Measurements from ENCODE around the gene P3H1.

Gene P3H1

DNA sequence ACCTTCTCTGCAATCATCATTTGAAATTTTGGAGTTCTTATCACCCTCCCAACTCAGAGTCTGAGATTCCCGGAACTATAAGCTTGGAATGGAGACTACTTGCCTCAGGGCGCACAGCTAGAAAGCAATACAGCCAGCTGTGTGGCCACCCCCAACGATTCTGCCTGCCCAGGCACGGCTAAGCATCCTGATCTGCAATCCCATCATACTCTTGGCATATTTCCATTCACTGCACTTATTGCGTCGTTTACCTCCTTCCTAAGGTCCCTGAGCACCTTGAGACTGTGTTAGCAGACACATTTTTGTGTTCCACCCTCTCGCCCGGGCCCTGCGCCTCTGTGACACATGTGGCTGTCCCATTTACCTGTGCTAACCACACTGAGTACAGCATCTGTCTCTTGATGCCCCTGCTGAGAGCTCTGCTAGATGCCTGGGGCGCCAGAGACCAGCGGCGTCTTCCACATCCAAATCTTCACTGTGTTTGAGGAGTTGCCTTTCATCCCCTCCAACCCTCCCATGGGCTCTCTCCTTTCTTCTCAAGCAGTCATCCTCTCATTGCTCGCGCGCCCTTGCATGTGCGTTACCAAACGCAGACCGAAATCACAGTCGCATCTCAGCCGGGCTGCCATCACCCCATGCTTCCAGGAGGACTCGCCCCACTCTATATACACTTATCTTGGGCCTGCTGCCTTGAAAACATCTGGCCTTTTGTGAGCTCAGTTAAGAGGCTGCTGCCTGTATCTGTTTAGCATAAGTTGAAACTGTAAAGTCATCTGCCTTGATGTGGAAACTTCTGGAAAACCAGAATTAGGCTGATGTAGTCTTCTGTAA is 23.3 kb downstream of the P3H1 start (continued):
- TF ChIP-seq ZBTB17 (tag by site-specific recombination; IDR thresholded peaks at IDR 0.05), result peak; percentile 73
- TF ChIP-seq, protein P1, sequence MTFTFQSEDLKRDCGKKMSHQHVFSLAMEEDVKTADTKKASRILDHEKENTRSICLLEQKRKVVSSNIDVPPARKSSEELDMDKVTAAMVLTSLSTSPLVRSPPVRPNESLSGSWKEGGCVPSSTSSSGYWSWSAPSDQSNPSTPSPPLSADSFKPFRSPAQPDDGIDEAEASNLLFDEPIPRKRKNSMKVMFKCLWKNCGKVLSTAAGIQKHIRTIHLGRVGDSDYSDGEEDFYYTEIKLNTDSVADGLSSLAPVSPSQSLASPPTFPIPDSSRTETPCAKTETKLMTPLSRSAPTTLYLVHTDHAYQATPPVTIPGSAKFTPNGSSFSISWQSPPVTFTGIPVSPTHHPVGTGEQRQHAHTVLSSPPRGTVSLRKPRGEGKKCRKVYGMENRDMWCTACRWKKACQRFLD (tag by site-specific recombination; IDR thresholded peaks at IDR 0.05), result no peak
- TF ChIP-seq, protein P2, sequence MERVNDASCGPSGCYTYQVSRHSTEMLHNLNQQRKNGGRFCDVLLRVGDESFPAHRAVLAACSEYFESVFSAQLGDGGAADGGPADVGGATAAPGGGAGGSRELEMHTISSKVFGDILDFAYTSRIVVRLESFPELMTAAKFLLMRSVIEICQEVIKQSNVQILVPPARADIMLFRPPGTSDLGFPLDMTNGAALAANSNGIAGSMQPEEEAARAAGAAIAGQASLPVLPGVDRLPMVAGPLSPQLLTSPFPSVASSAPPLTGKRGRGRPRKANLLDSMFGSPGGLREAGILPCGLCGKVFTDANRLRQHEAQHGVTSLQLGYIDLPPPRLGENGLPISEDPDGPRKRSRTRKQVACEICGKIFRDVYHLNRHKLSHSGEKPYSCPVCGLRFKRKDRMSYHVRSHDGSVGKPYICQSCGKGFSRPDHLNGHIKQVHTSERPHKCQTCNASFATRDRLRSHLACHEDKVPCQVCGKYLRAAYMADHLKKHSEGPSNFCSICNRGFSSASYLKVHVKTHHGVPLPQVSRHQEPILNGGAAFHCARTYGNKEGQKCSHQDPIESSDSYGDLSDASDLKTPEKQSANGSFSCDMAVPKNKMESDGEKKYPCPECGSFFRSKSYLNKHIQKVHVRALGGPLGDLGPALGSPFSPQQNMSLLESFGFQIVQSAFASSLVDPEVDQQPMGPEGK (tag by site-specific recombination; IDR thresholded peaks at IDR 0.05), result no peak

DNA sequence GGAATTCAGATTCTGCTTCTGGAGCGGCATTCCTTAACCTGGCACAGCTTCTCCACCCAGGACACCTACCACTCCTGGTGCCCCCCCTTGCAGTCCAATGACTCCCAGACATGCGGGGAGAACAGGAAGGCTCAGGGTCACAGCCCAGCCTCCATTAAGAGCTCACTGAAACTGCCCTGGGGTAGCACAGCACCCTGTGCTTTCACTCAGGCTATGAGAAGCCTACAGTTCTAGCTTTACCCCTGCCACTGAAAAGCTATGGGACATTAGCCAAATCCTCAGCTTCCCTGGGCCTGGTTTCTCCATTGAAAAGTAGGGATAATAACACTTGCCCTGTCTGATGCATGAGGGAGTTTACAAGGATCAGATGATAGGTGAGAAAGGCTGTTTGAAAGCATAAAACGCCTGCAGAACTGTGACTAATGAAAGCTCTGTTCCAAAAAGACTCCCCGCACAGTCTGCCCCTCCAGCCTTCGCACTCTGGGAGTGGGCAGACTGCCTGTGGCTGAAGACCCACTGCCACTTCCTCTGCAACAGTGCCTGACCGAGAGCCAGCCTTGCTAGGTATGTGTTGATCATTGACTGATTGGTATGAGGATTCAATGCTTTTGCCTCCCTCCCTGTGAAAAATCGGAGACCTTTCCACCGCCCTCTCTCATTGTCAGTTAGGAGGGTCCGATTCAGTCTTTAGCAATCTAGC is 24.1 kb downstream of the P3H1 start:
- H3K4me3 ChIP-seq (ENCODE audit: low read depth, low read length), result no peak overlapping the region
- ChIA-PET POLR2A (interaction anchor here (0.6 to 1.6 kb wide), 2 partner anchors 11 to 60 kb away, joined by 4 to 8 read pairs; partner anchors contain the start of gene YBX1), CTCF (interaction anchor here (1.9 kb wide), 1 partner anchor 164 kb away, joined by 7 read pairs; no protein-coding TSS in a partner anchor)
- 0 out of 2 replicates have a peak, but pooled peaks have one; percentile 31 for TF ChIP-seq ZFHX2 (tag by site-specific recombination; conservative IDR thresholded peaks at IDR 0.05)
- TF ChIP-seq, protein P3, sequence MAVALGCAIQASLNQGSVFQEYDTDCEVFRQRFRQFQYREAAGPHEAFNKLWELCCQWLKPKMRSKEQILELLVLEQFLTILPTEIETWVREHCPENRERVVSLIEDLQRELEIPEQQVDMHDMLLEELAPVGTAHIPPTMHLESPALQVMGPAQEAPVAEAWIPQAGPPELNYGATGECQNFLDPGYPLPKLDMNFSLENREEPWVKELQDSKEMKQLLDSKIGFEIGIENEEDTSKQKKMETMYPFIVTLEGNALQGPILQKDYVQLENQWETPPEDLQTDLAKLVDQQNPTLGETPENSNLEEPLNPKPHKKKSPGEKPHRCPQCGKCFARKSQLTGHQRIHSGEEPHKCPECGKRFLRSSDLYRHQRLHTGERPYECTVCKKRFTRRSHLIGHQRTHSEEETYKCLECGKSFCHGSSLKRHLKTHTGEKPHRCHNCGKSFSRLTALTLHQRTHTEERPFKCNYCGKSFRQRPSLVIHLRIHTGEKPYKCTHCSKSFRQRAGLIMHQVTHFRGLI (tag by site-specific recombination; IDR thresholded peaks at IDR 0.05), result no peak
- TF ChIP-seq HOXA7 (CRISPR knock-in tag; IDR thresholded peaks at IDR 0.05; ENCODE audit: borderline replicate concordance), result no peak
- peaks cover 0 to 25% of the 10 kb centered on the region in 2 experiments; a peak in 2 of 3 replicates for H3K36me3 ChIP-seq (ENCODE audit: control insufficient read depth in 2 of 2, insufficient read depth in 1 of 2, low read length in 2 of 2)
- H3K4me1 ChIP-seq (ENCODE audit: control insufficient read depth, insufficient read depth, low read length), result no peaks in the 10 kb centered on the region
- no peaks in the 10 kb centered on the region for H3K9me3 ChIP-seq (ENCODE audit: control insufficient read depth, insufficient read depth, low read depth, low read length)
- no peak overlapping the region for H3K27ac ChIP-seq (ENCODE audit: extremely low read depth, low read depth, low read length)

DNA sequence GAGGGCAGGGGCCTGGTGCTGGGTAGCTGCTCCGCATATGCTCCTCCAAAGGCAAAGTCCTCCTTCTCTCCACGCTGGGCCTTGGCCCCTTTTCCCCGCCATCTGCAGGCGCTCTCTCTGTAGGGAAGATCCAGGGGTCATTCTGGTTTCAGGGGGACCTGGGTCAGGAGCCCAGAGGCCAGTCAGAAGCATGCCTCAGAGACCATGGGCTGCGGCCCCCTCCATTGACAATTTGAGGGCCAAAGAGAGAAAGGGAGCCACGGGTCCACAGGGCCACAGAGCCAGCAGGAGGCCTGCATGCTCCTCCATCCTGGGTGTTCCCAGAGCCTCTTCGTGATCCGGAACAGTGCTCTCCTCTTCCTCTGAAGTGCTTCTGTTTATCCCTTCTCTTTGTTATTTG is 24.7 kb downstream of the P3H1 start:
- Histone ChIP-seq H3K4me3 (ENCODE audit: low read depth, low read length) (no peak overlapping the region), H3K27ac (ENCODE audit: extremely low read depth, low read depth, low read length) (no peak overlapping the region), H3K36me3 (ENCODE audit: control insufficient read depth in 2 of 2, insufficient read depth in 1 of 2, low read length in 2 of 2) (peaks cover 0 to 18% of the 10 kb centered on the region in 2 experiments; a peak in 2 of 3 replicates), H3K9me3 (ENCODE audit: control insufficient read depth, insufficient read depth, low read depth, low read length) (no peaks in the 10 kb centered on the region), H3K4me1 (ENCODE audit: control insufficient read depth, insufficient read depth, low read length) (no peaks in the 10 kb centered on the region)
- TF ChIP-seq GLIS1 (tag by site-specific recombination; IDR thresholded peaks at IDR 0.05), result no peak
- TF ChIP-seq ZNF121 (tag by site-specific recombination; IDR thresholded peaks at IDR 0.05), result no peak
- 0 out of 2 replicates have a peak, but pooled peaks have one; percentile 25 for TF ChIP-seq ZNF600 (tag by site-specific recombination; IDR thresholded peaks at IDR 0.05)
- ChIA-PET POLR2A (interaction anchor here (1.6 kb wide), 1 partner anchor 60 kb away, joined by 8 read pairs; the partner anchor contains the start of gene YBX1), CTCF (no interaction called here)

DNA sequence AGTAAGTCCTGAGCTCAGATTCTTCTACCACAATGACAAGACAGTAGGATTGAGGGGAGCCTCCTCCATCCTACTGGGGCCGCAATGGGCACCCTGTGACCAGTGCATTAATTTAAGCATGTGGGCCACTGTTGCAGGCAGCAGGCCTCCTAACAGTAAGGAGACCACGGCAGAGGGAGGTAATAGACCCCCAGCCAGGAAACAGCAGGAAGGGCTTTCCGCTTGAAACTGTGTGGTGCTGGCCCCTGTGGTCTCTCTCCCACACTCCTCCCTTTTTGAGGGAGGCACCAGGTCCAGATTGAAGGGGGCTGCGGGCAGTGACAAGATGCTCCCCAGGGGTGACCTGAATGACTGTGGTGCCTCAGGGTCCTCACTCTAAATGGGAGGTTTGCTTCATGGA is 25.1 kb downstream of the P3H1 start:
- Histone ChIP-seq H3K4me1 (ENCODE audit: control insufficient read depth, insufficient read depth, low read length) (no peaks in the 10 kb centered on the region), H3K36me3 (ENCODE audit: control insufficient read depth in 2 of 2, insufficient read depth in 1 of 2, low read length in 2 of 2) (peaks cover 0 to 14% of the 10 kb centered on the region in 2 experiments; a peak in 2 of 3 replicates), H3K9me3 (ENCODE audit: control insufficient read depth, insufficient read depth, low read depth, low read length) (no peaks in the 10 kb centered on the region), H3K4me3 (ENCODE audit: low read depth, low read length) (no peak overlapping the region), H3K27ac (ENCODE audit: extremely low read depth, low read depth, low read length) (no peak overlapping the region)
- ChIA-PET POLR2A (interaction anchor here (2.2 kb wide), 1 partner anchor 59 kb away, joined by 9 read pairs; the partner anchor contains the start of gene YBX1), CTCF (no interaction called here)
- TF ChIP-seq, protein P4, sequence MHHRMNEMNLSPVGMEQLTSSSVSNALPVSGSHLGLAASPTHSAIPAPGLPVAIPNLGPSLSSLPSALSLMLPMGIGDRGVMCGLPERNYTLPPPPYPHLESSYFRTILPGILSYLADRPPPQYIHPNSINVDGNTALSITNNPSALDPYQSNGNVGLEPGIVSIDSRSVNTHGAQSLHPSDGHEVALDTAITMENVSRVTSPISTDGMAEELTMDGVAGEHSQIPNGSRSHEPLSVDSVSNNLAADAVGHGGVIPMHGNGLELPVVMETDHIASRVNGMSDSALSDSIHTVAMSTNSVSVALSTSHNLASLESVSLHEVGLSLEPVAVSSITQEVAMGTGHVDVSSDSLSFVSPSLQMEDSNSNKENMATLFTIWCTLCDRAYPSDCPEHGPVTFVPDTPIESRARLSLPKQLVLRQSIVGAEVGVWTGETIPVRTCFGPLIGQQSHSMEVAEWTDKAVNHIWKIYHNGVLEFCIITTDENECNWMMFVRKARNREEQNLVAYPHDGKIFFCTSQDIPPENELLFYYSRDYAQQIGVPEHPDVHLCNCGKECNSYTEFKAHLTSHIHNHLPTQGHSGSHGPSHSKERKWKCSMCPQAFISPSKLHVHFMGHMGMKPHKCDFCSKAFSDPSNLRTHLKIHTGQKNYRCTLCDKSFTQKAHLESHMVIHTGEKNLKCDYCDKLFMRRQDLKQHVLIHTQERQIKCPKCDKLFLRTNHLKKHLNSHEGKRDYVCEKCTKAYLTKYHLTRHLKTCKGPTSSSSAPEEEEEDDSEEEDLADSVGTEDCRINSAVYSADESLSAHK (tag by site-specific recombination; IDR thresholded peaks at IDR 0.05), result no peak
- TF ChIP-seq ZIC2 (tag by site-specific recombination; IDR thresholded peaks at IDR 0.05) (peak; percentile 82), ZNF324 (tag by site-specific recombination; IDR thresholded peaks at IDR 0.05) (no peak)
